HG03196 (cell line): ENCODE results near the gene OVCA2.

Experiments used
- ATAC-seq: cut with Tn5 transposase; IDR thresholded peaks from one replicate; pipeline ENCODE4 v1.9.1; 2021; ENCODE audit not compliant: unreplicated experiment

The OVCA2 gene

GRCh38 chr17:2053380-2054261 lies 11.8 kb downstream of the OVCA2 start:
- no peak for ATAC-seq

GRCh38 chr17:2054262-2054511 lies 12.4 kb downstream of the OVCA2 start:
- no peak for ATAC-seq

- ATAC-seq: peak; percentile 29
Measured at GRCh38 chr17:2054512-2055291, 12.9 kb downstream of the OVCA2 start, which contains the start of gene HIC1. Gene HIC1 (plus strand): TSS chr17:2055103. CDS start chr17:2056691, 1,588 bp downstream.

- ATAC-seq: no peak
Measured at GRCh38 chr17:2055292-2056205, 13.7 kb downstream of the OVCA2 start.

- ATAC-seq: no peak
Measured at GRCh38 chr17:2056206-2057174, 14.7 kb downstream of the OVCA2 start.

- no peak for ATAC-seq
Measured at GRCh38 chr17:2057175-2057759, 15.4 kb downstream of the OVCA2 start.

- no peak for ATAC-seq
Measured at GRCh38 chr17:2057760-2058585, 16.2 kb downstream of the OVCA2 start.

- ATAC-seq: no peak
Measured at GRCh38 chr17:2058586-2059546, 17.0 kb downstream of the OVCA2 start.

- no peak for ATAC-seq
Measured at GRCh38 chr17:2059547-2060384, 17.9 kb downstream of the OVCA2 start.

GRCh38 chr17:2060385-2060658 lies 18.5 kb downstream of the OVCA2 start:
- ATAC-seq: no peak

- no peak for ATAC-seq
Measured at GRCh38 chr17:2060681-2061440, 19.0 kb downstream of the OVCA2 start.

- ATAC-seq: no peak
Measured at GRCh38 chr17:2061441-2061958, 19.7 kb downstream of the OVCA2 start.

- ATAC-seq: no peak
Measured at GRCh38 chr17:2062571-2063183, 20.9 kb downstream of the OVCA2 start.

GRCh38 chr17:2063261-2064146 lies 21.7 kb downstream of the OVCA2 start:
- ATAC-seq: no peak

- no peak for ATAC-seq
Measured at GRCh38 chr17:2064147-2064489, 22.3 kb downstream of the OVCA2 start.
